Omental fat pad (tissue), 4 donors: ENCODE data around the gene NAV2. TPM values are rescaled to one million over a fixed set of nuclear protein-coding genes. Genes with fewer than 3 reads are reported as not detected.
A peak's percentile ranks its signal among the peaks of the same experiment; 100 is the strongest.

Experiments
- ATAC-seq: fragments of 150-250 bp; one replicate; pipeline ENCODE4 v1.9.1; 2016; ENCODE audit warnings: mild to moderate bottlenecking, moderate library complexity; ENCODE audit not compliant: low FRiP score
- DNase-seq: peaks from one replicate; pipeline ENCODE4 v3.0.0-alpha.2; 2019; ENCODE audit warnings: low spot score
- total RNA-seq, 4 donors: library from RNA; depleted of rRNA; stranded (reverse); fragments of >200 nt; gene quantifications; one replicate each; pipeline ENCODE4 v1.1.0, GENCODE V29; 2016
- TF ChIP-seq, protein P1 (sequence below), 3 donors: fragments of 450-650 bp; IDR thresholded peaks; one replicate each; pipeline ENCODE4 v1.5.1; 2016 to 2017; ENCODE audit warnings: antibody characterized with exemption in 3 of 3, mild to moderate bottlenecking in 3 of 3, moderate library complexity in 2 of 3

Gene NAV2
- total RNA-seq, 4 donors from 2014 or later = 6.3 to 41.6 (median 13.0) TPM

DNA sequence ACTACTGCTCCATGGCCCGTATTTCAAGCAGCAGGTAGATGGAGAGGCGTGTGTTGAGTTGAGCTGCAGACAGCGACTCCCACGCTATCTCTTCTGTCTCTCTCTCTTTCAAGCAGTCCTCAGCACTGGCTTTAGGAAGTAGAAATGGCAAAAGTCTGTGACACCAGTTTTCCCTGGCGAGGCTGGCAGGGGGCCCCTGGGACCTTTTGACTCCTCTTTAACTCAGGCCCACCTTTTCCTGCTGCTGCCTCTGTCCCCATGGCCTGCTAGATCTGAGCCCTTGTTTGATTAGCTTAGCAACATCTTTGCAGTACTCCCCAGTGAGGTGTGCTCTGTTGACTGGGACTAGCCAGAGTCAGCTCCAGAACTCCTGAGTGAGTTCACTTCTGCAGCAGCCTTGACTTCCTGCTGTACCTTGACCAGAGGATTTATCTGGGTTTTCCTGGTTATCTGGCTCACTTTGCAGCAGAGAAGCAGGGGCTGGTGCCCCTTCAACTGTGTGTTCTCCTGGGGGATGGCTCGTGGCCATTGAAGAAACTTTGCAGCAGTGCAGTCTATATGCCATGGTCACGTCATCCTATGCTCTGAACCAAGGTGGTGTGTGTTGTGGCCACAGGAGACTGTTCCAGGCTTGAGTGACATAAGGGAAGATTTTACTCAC is 263.8 kb downstream of the NAV2 start:
- DNase-seq = no peak
- TF ChIP-seq, protein P1, sequence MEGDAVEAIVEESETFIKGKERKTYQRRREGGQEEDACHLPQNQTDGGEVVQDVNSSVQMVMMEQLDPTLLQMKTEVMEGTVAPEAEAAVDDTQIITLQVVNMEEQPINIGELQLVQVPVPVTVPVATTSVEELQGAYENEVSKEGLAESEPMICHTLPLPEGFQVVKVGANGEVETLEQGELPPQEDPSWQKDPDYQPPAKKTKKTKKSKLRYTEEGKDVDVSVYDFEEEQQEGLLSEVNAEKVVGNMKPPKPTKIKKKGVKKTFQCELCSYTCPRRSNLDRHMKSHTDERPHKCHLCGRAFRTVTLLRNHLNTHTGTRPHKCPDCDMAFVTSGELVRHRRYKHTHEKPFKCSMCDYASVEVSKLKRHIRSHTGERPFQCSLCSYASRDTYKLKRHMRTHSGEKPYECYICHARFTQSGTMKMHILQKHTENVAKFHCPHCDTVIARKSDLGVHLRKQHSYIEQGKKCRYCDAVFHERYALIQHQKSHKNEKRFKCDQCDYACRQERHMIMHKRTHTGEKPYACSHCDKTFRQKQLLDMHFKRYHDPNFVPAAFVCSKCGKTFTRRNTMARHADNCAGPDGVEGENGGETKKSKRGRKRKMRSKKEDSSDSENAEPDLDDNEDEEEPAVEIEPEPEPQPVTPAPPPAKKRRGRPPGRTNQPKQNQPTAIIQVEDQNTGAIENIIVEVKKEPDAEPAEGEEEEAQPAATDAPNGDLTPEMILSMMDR (IDR thresholded peaks at IDR 0.05) = no peak
- ATAC-seq = no peak

DNA sequence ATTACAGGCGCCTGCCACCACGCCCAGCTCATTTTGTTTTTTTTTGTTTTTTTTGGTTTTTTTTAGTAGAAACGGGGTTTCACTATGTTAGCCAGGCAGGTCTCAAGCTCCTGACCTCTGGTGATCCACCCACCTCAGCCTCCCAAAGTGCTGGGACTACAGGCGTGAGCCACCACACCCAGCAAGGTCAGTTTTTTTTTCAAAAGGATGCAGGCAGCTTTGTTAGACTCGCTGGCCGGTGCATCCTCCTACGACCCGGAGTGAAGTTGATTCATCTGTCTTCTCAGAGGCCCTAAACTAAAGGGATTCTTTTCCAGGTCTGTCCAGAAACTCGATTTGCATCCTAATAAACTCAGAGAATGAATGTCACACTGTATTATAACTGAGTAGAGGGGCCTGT is 265.3 kb downstream of the NAV2 start:
- no peak for DNase-seq
- TF ChIP-seq, protein P1 (IDR thresholded peaks at IDR 0.05) = no peak

DNA sequence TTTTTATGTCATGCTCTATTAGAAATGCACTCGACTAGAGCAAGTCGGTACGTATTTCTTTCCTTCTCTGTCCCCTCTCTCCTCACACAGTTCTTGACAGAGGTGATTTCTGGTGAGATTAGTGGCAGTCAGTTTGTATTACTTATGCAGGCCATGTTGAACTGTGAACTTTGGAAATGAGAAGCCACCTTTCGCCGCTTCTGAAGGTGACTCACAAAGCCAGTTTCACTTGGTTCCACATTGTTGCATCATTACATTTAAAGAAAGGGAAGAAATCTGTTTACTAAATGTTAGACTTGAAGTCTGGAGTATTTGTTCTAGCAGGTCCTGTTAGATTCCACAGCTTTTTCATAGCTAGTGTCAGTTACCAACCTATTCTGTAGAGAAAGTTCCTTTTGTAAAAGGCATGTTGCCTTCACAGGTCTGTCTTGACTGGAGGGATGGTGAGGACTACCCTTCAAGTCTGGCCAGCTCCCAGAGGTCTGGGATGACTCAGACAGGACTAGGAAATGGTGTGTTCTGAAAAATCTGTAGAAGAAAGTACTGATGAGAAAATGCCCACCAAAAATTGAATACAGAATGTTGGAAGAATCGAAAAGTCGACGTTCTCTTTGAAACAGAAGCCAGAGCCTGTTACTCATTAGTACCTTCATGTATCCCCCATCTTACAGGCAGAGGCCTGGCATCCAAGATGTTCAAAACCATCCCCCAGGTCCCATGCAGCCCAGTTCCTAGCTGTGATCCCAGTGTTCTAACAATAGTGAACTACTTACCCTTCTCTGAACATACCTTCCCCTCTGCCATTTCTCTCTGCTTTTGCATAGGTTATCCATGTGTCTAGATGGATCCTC is 266.3 kb downstream of the NAV2 start:
- ATAC-seq = no peak
- TF ChIP-seq, protein P1 (IDR thresholded peaks at IDR 0.05) = no peak
- DNase-seq = no peak

More for the DNA sequence above, 265.3 kb downstream of the NAV2 start:
- ATAC-seq = no peak

DNA sequence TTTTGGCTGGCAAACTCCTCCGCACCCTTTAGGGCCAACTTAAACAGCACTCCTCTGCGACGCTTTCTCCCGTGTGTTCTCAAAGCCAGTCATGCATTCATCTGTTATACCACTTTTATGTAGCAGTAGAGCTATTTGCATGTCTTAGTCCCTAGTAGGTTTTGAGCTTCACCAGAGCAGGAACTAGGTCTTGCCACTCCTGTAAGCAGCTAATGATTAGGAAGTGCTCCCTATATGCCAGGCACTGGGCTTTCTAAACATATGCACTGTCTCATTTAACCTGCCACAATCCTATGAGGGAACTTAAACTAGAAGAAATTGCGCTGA is 266.8 kb downstream of the NAV2 start:
- no peak for ATAC-seq
- TF ChIP-seq, protein P1 (IDR thresholded peaks at IDR 0.05) = no peak
- DNase-seq = no peak

DNA sequence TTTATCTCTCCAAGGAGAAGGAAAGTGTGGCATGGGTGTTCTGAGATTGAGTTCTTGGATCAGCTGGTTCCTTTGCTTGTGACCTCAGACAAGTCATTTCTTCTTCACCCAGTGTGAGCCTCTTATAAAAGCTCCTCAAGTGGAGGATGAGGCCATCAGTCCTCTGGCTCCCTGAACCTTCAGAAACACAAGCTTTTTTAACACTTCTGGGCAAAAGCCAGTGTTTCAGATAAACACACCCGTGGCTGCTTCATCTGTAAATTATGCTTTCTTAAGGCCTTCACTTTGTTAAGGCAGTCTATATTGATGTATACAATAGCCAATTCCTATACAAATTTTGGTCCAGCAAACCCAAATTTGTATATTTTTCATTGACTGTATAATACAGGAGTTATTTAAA is 267.8 kb downstream of the NAV2 start:
- TF ChIP-seq, protein P1 (IDR thresholded peaks at IDR 0.05) = no peak
- DNase-seq = no peak
- ATAC-seq = no peak

DNA sequence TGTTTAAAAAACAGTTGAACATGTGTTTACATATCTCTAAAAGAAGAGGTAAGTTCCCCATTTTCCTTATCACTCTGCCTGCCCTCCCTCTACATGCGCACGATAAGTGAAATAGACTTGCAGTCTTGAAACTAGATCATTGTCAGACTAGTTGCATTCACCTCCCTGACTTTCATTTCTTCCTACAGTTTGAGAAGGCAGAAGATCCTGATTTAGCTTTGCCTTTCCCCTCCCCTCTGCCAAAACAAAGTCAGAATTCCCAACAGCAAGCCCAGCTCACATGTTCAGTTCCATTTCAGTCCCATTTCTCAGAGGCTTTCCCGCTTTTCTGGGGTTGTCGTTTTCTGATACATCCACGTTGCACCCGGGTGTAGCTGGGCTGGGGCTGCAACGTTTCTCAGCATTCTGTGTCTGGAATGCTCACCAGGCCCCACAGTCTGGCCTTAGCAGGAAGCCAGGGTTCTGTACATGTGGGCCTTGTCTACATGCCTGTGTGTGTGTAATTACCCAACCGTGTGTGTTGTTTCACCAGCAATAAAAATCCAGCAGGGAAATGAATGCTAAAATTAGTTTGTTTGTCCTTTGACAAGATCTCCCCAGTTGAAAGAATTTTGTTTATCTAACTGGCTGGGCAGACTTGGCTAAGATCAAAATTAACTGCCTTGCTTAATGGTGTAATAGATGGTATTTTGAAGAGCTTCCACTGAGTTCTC is 268.5 kb downstream of the NAV2 start:
- DNase-seq (no peak), ATAC-seq (peak; percentile 57)
- TF ChIP-seq, protein P1 (IDR thresholded peaks at IDR 0.05) = no peak
